H9 (cell line): ENCODE data around the gene ATP8A1. TPM values are rescaled to one million over a fixed set of nuclear protein-coding genes. Genes with fewer than 3 reads are reported as not detected.

Experiments used
- DNase-seq: peaks from one replicate; pipeline ENCODE4 v3.0.0-alpha.2; 2017
- H2AFZ ChIP-seq: one replicate; pipeline ENCODE4 v1.6.1; 2013; ENCODE audit warnings: mild to moderate bottlenecking, low read length, control low read depth, moderate library complexity
- H2AK5ac ChIP-seq: 2 replicates; pipeline ENCODE4 v1.6.1; 2013; ENCODE audit warnings: low read length, control low read depth, mixed read lengths; ENCODE audit not compliant: insufficient read length
- H2BK120ac ChIP-seq: one replicate; pipeline ENCODE4 v1.6.1; 2013; ENCODE audit warnings: low read depth, mild to moderate bottlenecking, low read length, control low read depth, inconsistent platforms; ENCODE audit not compliant: poor library complexity, severe bottlenecking
- H2BK12ac ChIP-seq: 2 replicates; pipeline ENCODE4 v1.6.1; 2013; ENCODE audit warnings: low read length, control low read depth, mixed read lengths, low read depth; ENCODE audit not compliant: insufficient read length
- H2BK15ac ChIP-seq: 2 replicates; pipeline ENCODE4 v1.6.1; 2013; ENCODE audit warnings: low read depth, low read length, control low read depth
- H2BK20ac ChIP-seq: one replicate; pipeline ENCODE4 v1.6.1; 2013; ENCODE audit warnings: low read depth, mild to moderate bottlenecking, low read length, control low read depth, inconsistent platforms; ENCODE audit not compliant: poor library complexity, severe bottlenecking
- H2BK5ac ChIP-seq: 2 replicates; pipeline ENCODE4 v1.6.1; 2013; ENCODE audit warnings: low read length, control low read depth, mixed read lengths; ENCODE audit not compliant: insufficient read length
- H3K14ac ChIP-seq: 2 replicates; pipeline ENCODE4 v1.6.1; 2013; ENCODE audit warnings: low read length, control low read depth; ENCODE audit not compliant: insufficient read depth
- H3K18ac ChIP-seq: 2 replicates; pipeline ENCODE4 v1.6.1; 2013; ENCODE audit warnings: low read depth, mild to moderate bottlenecking, mixed read lengths, low read length, control low read depth; ENCODE audit not compliant: insufficient read length
- H3K23ac ChIP-seq: 2 replicates; pipeline ENCODE4 v1.6.1; 2013; ENCODE audit warnings: low read length, control low read depth, mixed read lengths, low read depth; ENCODE audit not compliant: insufficient read length
- H3K23me2 ChIP-seq: 2 replicates; pipeline ENCODE4 v1.6.1; 2013; ENCODE audit warnings: low read depth, mild to moderate bottlenecking, mixed read lengths, low read length, control low read depth; ENCODE audit not compliant: insufficient read length, poor library complexity, severe bottlenecking
- H3K27ac ChIP-seq: 2 replicates; pipeline ENCODE4 v1.5.1; 2013; ENCODE audit warnings: low read length, control low read depth, mixed read lengths, low read depth; ENCODE audit not compliant: insufficient read length
- H3K27me3 ChIP-seq: 2 replicates; pipeline ENCODE4 v1.6.1; 2013; ENCODE audit warnings: low read length, control low read depth, inconsistent platforms; ENCODE audit not compliant: insufficient read depth
- H3K4ac ChIP-seq: 2 replicates; pipeline ENCODE4 v1.6.1; 2013; ENCODE audit warnings: low read depth, mild to moderate bottlenecking, control low read depth, inconsistent platforms, low read length, moderate library complexity
- H3K4me1 ChIP-seq: 2 replicates; pipeline ENCODE4 v1.6.1; 2013; ENCODE audit warnings: low read length, control low read depth, inconsistent platforms; ENCODE audit not compliant: insufficient read depth
- H3K4me2 ChIP-seq: 2 replicates; pipeline ENCODE4 v1.6.1; 2013; ENCODE audit warnings: low read length, control low read depth, mixed read lengths; ENCODE audit not compliant: insufficient read length, insufficient read depth
- H3K56ac ChIP-seq: 2 replicates; pipeline ENCODE4 v1.6.1; 2013; ENCODE audit warnings: low read depth, mild to moderate bottlenecking, mixed read lengths, low read length, control low read depth; ENCODE audit not compliant: insufficient read length
- H3K79me1 ChIP-seq: 2 replicates; pipeline ENCODE4 v1.6.1; 2013; ENCODE audit warnings: low read depth, mild to moderate bottlenecking, moderate library complexity, low read length, control low read depth, inconsistent platforms; ENCODE audit not compliant: insufficient read depth, poor library complexity, severe bottlenecking
- H3K79me2 ChIP-seq: 2 replicates; pipeline ENCODE4 v1.6.1; 2013; ENCODE audit warnings: low read length, control low read depth, inconsistent platforms; ENCODE audit not compliant: insufficient read depth
- H3K9ac ChIP-seq: 2 replicates; pipeline ENCODE4 v1.6.1; 2013; ENCODE audit warnings: low read length, control low read depth, mixed read lengths; ENCODE audit not compliant: insufficient read length; ENCODE audit errors: extremely low read depth
- H3K9me3 ChIP-seq: one replicate; pipeline ENCODE4 v1.6.1; 2013; ENCODE audit warnings: low read depth, low read length, inconsistent platforms; ENCODE audit not compliant: control insufficient read depth
- H3T11ph ChIP-seq: one replicate; pipeline ENCODE4 v1.6.1; 2013; ENCODE audit warnings: mild to moderate bottlenecking, low read length, control low read depth, inconsistent platforms
- H4K20me1 ChIP-seq: one replicate; pipeline ENCODE4 v1.6.1; 2013; ENCODE audit not compliant: control insufficient read depth, insufficient read length, insufficient read depth
- H4K5ac ChIP-seq: 2 replicates; pipeline ENCODE4 v1.6.1; 2013; ENCODE audit warnings: low read depth, mild to moderate bottlenecking, mixed read lengths, low read length, control low read depth; ENCODE audit not compliant: insufficient read length
- H4K8ac ChIP-seq: replicated peaks from 2 replicates; pipeline ENCODE4 v1.6.1; 2013; ENCODE audit warnings: low read length, control low read depth, mixed read lengths, low read depth; ENCODE audit not compliant: insufficient read length
- H4K91ac ChIP-seq: 2 replicates; pipeline ENCODE4 v1.6.1; 2013; ENCODE audit warnings: low read depth, mild to moderate bottlenecking, moderate library complexity, mixed read lengths, low read length, control low read depth; ENCODE audit not compliant: insufficient read length
- H3K27ac Mint-ChIP-seq, 3 experiments: 2 replicates in 2 of 3; 3 replicates in 1 of 3; pipeline ENCODE4 v1.8.0; 2020 to 2021; ENCODE audit warnings: mixed read lengths in 3 of 3, mild to moderate bottlenecking in 1 of 3, moderate library complexity in 1 of 3
- H3K27me3 Mint-ChIP-seq: 2 replicates; pipeline ENCODE4 v1.8.0; 2021; ENCODE audit warnings: low read depth, mild to moderate bottlenecking, moderate library complexity, mixed read lengths
- H3K36me3 Mint-ChIP-seq, 3 experiments: 2 replicates in 2 of 3; 3 replicates in 1 of 3; pipeline ENCODE4 v1.8.0; 2020 to 2021; ENCODE audit warnings: low read depth in 3 of 3, mixed read lengths in 3 of 3; ENCODE audit not compliant: insufficient read depth in 1 of 3
- H3K4me1 Mint-ChIP-seq, 2 experiments: 2 replicates each; pipeline ENCODE4 v1.8.0; 2020; ENCODE audit warnings: mixed read lengths in 2 of 2
- H3K4me3 Mint-ChIP-seq, 2 experiments: 2 replicates in 1 of 2; 3 replicates in 1 of 2; pipeline ENCODE4 v1.8.0; 2020 to 2021; ENCODE audit warnings: mild to moderate bottlenecking in 2 of 2, mixed read lengths in 2 of 2, moderate library complexity in 1 of 2
- H3K9me3 Mint-ChIP-seq, 2 experiments: 2 replicates in 1 of 2; 3 replicates in 1 of 2; pipeline ENCODE4 v1.8.0; 2020; ENCODE audit warnings: mild to moderate bottlenecking in 2 of 2, mixed read lengths in 2 of 2, moderate library complexity in 1 of 2
- CTCF ChIP-seq: fragments of 200-600 bp; sonication (generic); conservative IDR thresholded peaks from 3 replicates; pipeline ENCODE4 v1.8.0; 2021; ENCODE audit warnings: antibody characterized with exemption, mild to moderate bottlenecking
- WGBS: extraction: QIAGEN DNeasy Blood & Tissue Kit; methylation state at CpG from one replicate; pipeline ENCODE4 v1.1.7; 2013; ENCODE audit warnings: missing lambda C conversion rate, low lambda C conversion rate, mixed read lengths; ENCODE audit not compliant: insufficient read length; ENCODE audit errors: extremely low coverage; 5-methylcytosine and 5-hydroxymethylcytosine counted together
- total RNA-seq: library from RNA; stranded (reverse); gene quantifications from 2 replicates; pipeline ENCODE4 v1.2.1, GENCODE V29; 2021

Gene ATP8A1
- total RNA-seq, 1 experiment from 2014 or later = 5.1 TPM

GRCh38 chr4:42655269-42655637, 1.7 kb downstream of the ATP8A1 start:
- no peak overlapping the region for H2BK15ac ChIP-seq
- no peaks in the 10 kb centered on the region for H3K27me3 ChIP-seq
- H3K9ac ChIP-seq = no peak overlapping the region
- no peak overlapping the region for H3K23ac ChIP-seq
- no peak for TF ChIP-seq CTCF
- no peak overlapping the region for H3K27ac ChIP-seq
- no peak overlapping the region for H3K27ac Mint-ChIP-seq
- no peak overlapping the region for H2BK120ac ChIP-seq
- DNase-seq = no peak
- H3K36me3 Mint-ChIP-seq = peaks cover 2 to 26% (median 22%) of the 10 kb centered on the region in 3 experiments
- no peak overlapping the region for H3K4ac ChIP-seq
- no peak overlapping the region for H3K56ac ChIP-seq
- H3K79me1 ChIP-seq = no peaks in the 10 kb centered on the region
- no peaks in the 10 kb centered on the region for H3K79me2 ChIP-seq
- no peak overlapping the region for H2BK5ac ChIP-seq
- H3K4me2 ChIP-seq = no peak overlapping the region
- H3K9me3 ChIP-seq = no peaks in the 10 kb centered on the region
- H4K5ac ChIP-seq = no peak overlapping the region
- no peak overlapping the region for H4K91ac ChIP-seq
- peaks cover 17% of the 10 kb centered on the region for H3K27me3 Mint-ChIP-seq
- no peak overlapping the region for H2AK5ac ChIP-seq
- peaks cover 20 to 40% of the 10 kb centered on the region in 2 experiments for H3K4me1 Mint-ChIP-seq
- H3K18ac ChIP-seq = no peak overlapping the region
- no peaks in the 10 kb centered on the region for H3K4me1 ChIP-seq
- H3K9me3 Mint-ChIP-seq = peaks cover 5 to 20% of the 10 kb centered on the region in 2 experiments; a peak in 4 of 5 replicates
- H3T11ph ChIP-seq = no peak overlapping the region
- no peak overlapping the region for H3K14ac ChIP-seq
- WGBS = no CpG with 5 or more reads among the region's 1 CpG
- no peak overlapping the region for H2AFZ ChIP-seq
- H3K23me2 ChIP-seq = peaks cover 10% of the 10 kb centered on the region
- peak overlapping the region; percentile 82 to 96 for H3K4me3 Mint-ChIP-seq
- no peak overlapping the region for H2BK20ac ChIP-seq
- no peak overlapping the region for H4K8ac ChIP-seq
- H2BK12ac ChIP-seq = no peak overlapping the region
- H4K20me1 ChIP-seq = no peaks in the 10 kb centered on the region
